Neural progenitor cell (in vitro differentiated cells): ENCODE measurements around the gene HOXC9. TPM values are rescaled to one million over a fixed set of nuclear protein-coding genes. Genes with fewer than 3 reads are reported as not detected.
A peak's percentile ranks its signal among the peaks of the same experiment; 100 is the strongest.

Experiments used
- DNase-seq: peaks from one replicate; pipeline ENCODE4 v3.0.0-alpha.2; 2016; ENCODE audit warnings: low spot score
- H2AFZ ChIP-seq: fragments of 200-600 bp; sonication (generic); replicated peaks from 2 replicates; pipeline ENCODE4 v1.6.1; 2016; ENCODE audit warnings: antibody characterized with exemption
- H3F3A ChIP-seq: fragments of 200-600 bp; sonication (generic); 2 replicates; pipeline ENCODE4 v1.6.1; 2016; ENCODE audit warnings: antibody characterized with exemption, low read depth
- H3K27ac ChIP-seq: fragments of 200-600 bp; sonication (generic); 2 replicates; pipeline ENCODE4 v1.5.1; 2016; ENCODE audit warnings: mild to moderate bottlenecking
- H3K27me3 ChIP-seq: fragments of 200-600 bp; sonication (generic); 2 replicates; pipeline ENCODE4 v1.6.1; 2016; ENCODE audit warnings: mild to moderate bottlenecking, moderate library complexity
- H3K36me3 ChIP-seq: fragments of 200-600 bp; sonication (generic); 2 replicates; pipeline ENCODE4 v1.5.1; 2016
- H3K4me1 ChIP-seq: fragments of 200-600 bp; sonication (generic); 2 replicates; pipeline ENCODE4 v1.6.1; 2016; ENCODE audit warnings: mixed run types
- H3K4me2 ChIP-seq: fragments of 200-600 bp; sonication (generic); 2 replicates; pipeline ENCODE4 v1.6.1; 2016
- H3K4me3 ChIP-seq: fragments of 200-600 bp; sonication (generic); 2 replicates; pipeline ENCODE4 v1.5.1; 2016
- H3K79me2 ChIP-seq: fragments of 200-600 bp; sonication (generic); 2 replicates; pipeline ENCODE4 v1.6.1; 2016; ENCODE audit warnings: low read depth
- H3K9ac ChIP-seq: fragments of 200-600 bp; sonication (generic); 2 replicates; pipeline ENCODE4 v1.6.1; 2016
- H3K9me3 ChIP-seq: fragments of 200-600 bp; sonication (generic); 2 replicates; pipeline ENCODE4 v1.5.1; 2016; ENCODE audit warnings: low read depth
- H4K20me1 ChIP-seq: fragments of 200-600 bp; sonication (generic); 2 replicates; pipeline ENCODE4 v1.6.1; 2016; ENCODE audit warnings: low read depth
- H3K27ac Mint-ChIP-seq: 3 replicates; pipeline ENCODE4 v1.8.0; 2021; ENCODE audit warnings: mixed read lengths
- H3K27me3 Mint-ChIP-seq: 2 replicates; pipeline ENCODE4 v1.8.0; 2022; ENCODE audit warnings: low read depth, mild to moderate bottlenecking, inconsistent platforms, moderate library complexity, mixed read lengths; ENCODE audit not compliant: insufficient read depth
- H3K36me3 Mint-ChIP-seq: 3 replicates; pipeline ENCODE4 v1.8.0; 2021; ENCODE audit warnings: mixed read lengths
- H3K4me1 Mint-ChIP-seq: 3 replicates; pipeline ENCODE4 v1.8.0; 2021; ENCODE audit warnings: mixed read lengths
- H3K4me3 Mint-ChIP-seq: 3 replicates; pipeline ENCODE4 v1.8.0; 2021; ENCODE audit warnings: mild to moderate bottlenecking, moderate library complexity, mixed read lengths
- H3K9me3 Mint-ChIP-seq: 3 replicates; pipeline ENCODE4 v1.8.0; 2020; ENCODE audit warnings: mixed read lengths
- EZH2 ChIP-seq: fragments of 200-600 bp; sonication (generic); IDR thresholded peaks from 2 replicates; pipeline ENCODE4 v1.6.1; 2017; ENCODE audit warnings: antibody characterized with exemption, mild to moderate bottlenecking, moderate library complexity
- EZH2phosphoT487 ChIP-seq: fragments of 200-600 bp; sonication (generic); IDR thresholded peaks from 2 replicates; pipeline ENCODE4 v1.6.1; 2017; ENCODE audit warnings: antibody characterized with exemption
- total RNA-seq: library from RNA; depleted of rRNA; stranded (reverse); fragments of >200 nt; gene quantifications from 2 replicates; pipeline ENCODE4 v1.2.3, GENCODE V29; 2015; ENCODE audit warnings: low replicate concordance
- TF ChIP-seq, protein P1 (sequence below): fragments of 200-600 bp; sonication (generic); IDR thresholded peaks from 2 replicates; pipeline ENCODE4 v1.5.1; 2017; ENCODE audit warnings: antibody characterized with exemption, mild to moderate bottlenecking

Gene HOXC9
- total RNA-seq, 1 donor from 2014 or later = not detected

DNA sequence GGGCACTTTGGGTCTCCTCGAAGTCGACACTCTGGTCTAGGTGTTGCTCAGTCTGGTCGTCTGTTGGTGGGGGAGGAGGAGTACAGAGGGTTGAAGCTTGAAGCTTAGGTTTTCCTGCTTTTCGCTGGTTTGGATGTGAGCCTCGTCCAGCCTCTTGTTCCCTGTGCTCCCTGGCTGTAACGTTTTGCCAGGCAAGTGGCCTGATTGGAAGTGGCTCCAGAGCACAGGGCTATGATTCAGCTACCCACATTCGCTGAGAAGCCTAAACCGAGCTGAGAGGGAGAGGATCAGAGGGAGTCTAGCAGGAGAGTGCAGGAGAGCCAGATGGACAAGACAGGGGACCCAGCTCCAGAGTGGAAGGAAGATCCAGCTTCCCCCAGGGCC, 8.9 kb upstream of the HOXC9 start:
- Histone ChIP-seq H3K9me3 (no peaks in the 10 kb centered on the region), H3K27ac (no peak overlapping the region), H3K27me3 (peaks cover 100% of the 10 kb centered on the region), H3F3A (no peaks in the 10 kb centered on the region), H2AFZ (no peak overlapping the region), H3K4me2 (no peak overlapping the region), H4K20me1 (peaks cover 87% of the 10 kb centered on the region), H3K36me3 (no peaks in the 10 kb centered on the region), H3K4me3 (no peak overlapping the region), H3K79me2 (no peaks in the 10 kb centered on the region), H3K4me1 (no peaks in the 10 kb centered on the region), H3K9ac (no peak overlapping the region)
- no peak overlapping the region for H3K27ac Mint-ChIP-seq
- no peaks in the 10 kb centered on the region for H3K36me3 Mint-ChIP-seq
- H3K27me3 Mint-ChIP-seq = peaks cover 100% of the 10 kb centered on the region
- peaks cover 9% of the 10 kb centered on the region for H3K9me3 Mint-ChIP-seq
- H3K4me3 Mint-ChIP-seq = no peak overlapping the region
- no peak for DNase-seq
- TF ChIP-seq EZH2 (peak; percentile 33), EZH2phosphoT487 (peak; percentile 28)
- TF ChIP-seq, protein P1, sequence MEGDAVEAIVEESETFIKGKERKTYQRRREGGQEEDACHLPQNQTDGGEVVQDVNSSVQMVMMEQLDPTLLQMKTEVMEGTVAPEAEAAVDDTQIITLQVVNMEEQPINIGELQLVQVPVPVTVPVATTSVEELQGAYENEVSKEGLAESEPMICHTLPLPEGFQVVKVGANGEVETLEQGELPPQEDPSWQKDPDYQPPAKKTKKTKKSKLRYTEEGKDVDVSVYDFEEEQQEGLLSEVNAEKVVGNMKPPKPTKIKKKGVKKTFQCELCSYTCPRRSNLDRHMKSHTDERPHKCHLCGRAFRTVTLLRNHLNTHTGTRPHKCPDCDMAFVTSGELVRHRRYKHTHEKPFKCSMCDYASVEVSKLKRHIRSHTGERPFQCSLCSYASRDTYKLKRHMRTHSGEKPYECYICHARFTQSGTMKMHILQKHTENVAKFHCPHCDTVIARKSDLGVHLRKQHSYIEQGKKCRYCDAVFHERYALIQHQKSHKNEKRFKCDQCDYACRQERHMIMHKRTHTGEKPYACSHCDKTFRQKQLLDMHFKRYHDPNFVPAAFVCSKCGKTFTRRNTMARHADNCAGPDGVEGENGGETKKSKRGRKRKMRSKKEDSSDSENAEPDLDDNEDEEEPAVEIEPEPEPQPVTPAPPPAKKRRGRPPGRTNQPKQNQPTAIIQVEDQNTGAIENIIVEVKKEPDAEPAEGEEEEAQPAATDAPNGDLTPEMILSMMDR = no peak
- H3K4me1 Mint-ChIP-seq = peaks cover 2% of the 10 kb centered on the region

DNA sequence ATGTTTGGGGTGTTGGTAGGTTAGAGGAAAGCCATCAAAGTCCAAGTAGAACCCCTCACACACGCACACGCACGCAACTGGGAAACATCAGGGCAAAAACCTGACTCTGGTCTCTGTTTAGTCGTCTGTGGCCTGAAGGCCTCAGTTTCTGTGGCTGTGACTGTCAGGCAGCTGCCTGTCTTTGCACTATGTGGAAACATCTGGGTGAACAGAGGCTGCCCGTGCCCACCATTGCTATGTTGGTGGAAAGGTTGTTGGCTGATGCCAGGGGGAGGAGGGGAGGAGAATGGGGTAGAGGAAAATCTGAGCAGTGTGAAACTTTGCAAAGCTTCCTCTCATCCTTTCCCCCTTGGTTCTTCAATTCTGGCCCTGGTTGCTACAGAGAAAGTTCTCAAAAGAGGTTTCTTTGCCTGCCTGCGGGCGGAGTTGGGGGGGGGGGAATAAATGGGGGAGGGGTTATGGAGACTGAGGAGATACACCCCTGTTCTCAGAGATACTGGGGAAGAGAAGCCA, 7.5 kb upstream of the HOXC9 start:
- TF ChIP-seq EZH2phosphoT487 = no peak
- TF ChIP-seq EZH2 = no peak
- TF ChIP-seq, protein P1 = no peak
- Mint-ChIP-seq H3K9me3 (peaks cover 6% of the 10 kb centered on the region), H3K27ac (no peak overlapping the region), H3K4me3 (no peak overlapping the region), H3K36me3 (no peaks in the 10 kb centered on the region), H3K4me1 (peaks cover 2% of the 10 kb centered on the region), H3K27me3 (peaks cover 98% of the 10 kb centered on the region)
- no peak overlapping the region for H3K4me2 ChIP-seq
- H3K36me3 ChIP-seq = no peaks in the 10 kb centered on the region
- H3F3A ChIP-seq = no peaks in the 10 kb centered on the region
- H3K9ac ChIP-seq = no peak overlapping the region
- H3K79me2 ChIP-seq = no peaks in the 10 kb centered on the region
- H3K27me3 ChIP-seq = peaks cover 100% of the 10 kb centered on the region
- no peak overlapping the region for H3K4me3 ChIP-seq
- H2AFZ ChIP-seq = no peak overlapping the region
- no peaks in the 10 kb centered on the region for H3K4me1 ChIP-seq
- H4K20me1 ChIP-seq = peaks cover 89% of the 10 kb centered on the region
- H3K9me3 ChIP-seq = no peaks in the 10 kb centered on the region
- no peak for DNase-seq
- H3K27ac ChIP-seq = no peak overlapping the region

DNA sequence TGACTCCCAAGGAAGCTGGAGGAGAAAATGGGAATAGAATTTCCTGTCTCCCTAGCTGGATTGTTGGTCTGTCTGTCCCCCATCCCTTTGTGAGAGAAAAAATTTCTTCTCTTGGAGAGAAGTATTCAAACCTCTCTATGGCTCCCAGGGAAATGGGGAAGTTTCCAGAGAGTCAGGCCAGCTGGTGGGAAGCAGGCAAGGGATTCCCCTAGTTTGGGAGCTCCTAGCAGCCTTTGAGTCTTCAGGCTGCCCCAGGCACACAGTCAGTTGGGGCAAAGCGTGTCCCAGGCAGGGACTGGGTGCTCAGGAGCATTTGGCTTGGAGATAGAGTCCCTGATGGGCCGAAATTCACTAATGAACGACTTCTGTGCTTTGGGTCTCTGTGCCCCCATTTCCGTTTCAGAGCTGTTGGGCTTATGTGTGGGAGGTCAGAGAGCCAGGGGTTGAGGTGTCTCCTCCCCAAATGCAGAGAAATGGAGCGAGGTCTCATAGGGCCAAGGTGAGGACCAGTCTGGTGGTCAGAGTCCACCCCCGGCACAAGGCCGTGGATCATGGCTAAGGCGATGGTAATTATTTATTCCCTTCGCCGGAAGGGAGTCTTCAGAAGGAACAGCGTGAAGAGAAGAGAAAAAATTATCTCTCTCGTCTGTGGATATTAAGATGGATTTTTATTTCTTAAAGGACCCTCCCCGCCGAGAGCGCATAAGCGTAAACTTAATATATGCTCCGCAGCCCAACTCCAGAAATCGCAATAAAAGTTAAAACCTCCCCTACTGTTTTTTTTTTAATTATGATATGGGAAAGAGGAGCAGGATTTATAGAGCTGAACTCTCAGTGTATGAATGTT, 6.6 kb upstream of the HOXC9 start:
- Histone ChIP-seq H3K4me1 (no peaks in the 10 kb centered on the region), H3K9me3 (no peaks in the 10 kb centered on the region), H3K4me2 (no peak overlapping the region), H3K27ac (no peak overlapping the region), H4K20me1 (peaks cover 89% of the 10 kb centered on the region), H2AFZ (no peak overlapping the region), H3K4me3 (no peak overlapping the region), H3F3A (no peaks in the 10 kb centered on the region), H3K36me3 (no peaks in the 10 kb centered on the region), H3K9ac (no peak overlapping the region), H3K27me3 (peaks cover 100% of the 10 kb centered on the region), H3K79me2 (no peaks in the 10 kb centered on the region)
- H3K36me3 Mint-ChIP-seq = no peaks in the 10 kb centered on the region
- H3K4me3 Mint-ChIP-seq = no peak overlapping the region
- TF ChIP-seq EZH2phosphoT487 = peak; percentile 58
- TF ChIP-seq, protein P1 = no peak
- peak; percentile 90 for TF ChIP-seq EZH2
- no peak overlapping the region for H3K27ac Mint-ChIP-seq
- peaks cover 6% of the 10 kb centered on the region for H3K9me3 Mint-ChIP-seq
- no peak for DNase-seq
- peaks cover 98% of the 10 kb centered on the region for H3K27me3 Mint-ChIP-seq
- H3K4me1 Mint-ChIP-seq = peaks cover 2% of the 10 kb centered on the region
